Measurements from ENCODE around the gene EXD3.

EXD3 gene

DNA sequence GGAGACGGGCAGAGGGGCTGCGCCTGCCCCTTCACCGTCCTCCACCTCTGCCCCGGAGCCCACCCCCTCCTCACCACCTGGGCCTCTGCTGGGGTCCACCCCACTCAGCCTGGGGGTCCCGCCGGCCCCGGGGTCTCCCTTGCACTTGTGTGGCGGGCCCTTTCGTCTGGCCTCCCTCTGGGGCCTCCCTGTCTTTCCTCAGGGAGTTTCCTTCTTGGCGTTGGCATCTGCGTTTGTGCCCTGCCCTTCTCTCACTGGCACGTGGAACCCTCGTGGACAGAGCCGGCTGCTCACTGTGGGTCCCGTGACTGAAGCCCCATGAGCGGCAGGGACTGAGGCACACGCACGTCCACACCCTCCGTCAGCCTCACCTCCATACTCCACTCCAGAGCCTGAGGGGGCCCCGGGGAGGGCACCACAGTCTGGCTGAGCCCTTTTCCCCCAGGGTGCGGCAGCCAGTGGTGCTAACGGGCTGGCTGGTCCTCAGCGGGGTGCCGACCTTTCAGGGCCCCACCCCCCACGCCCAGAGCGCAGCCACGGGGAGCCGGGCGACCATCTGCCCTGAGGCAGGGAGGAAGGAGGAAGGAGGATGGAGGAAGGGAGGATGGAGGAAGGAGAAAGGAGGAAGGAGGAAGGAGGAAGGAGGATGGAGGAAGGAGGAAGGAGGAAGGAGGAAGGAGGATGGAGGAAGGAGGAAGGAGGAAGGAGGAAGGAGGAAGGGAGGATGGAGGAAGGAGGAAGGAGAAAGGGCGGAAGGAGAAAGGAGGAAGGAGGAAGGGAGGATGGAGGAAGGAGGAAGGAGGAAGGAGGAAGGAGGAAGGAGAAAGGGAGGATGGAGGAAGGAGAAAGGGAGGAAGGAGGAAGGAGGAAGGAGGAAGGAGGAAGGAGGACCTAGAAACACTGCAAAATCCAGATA is 67.9 kb downstream of the EXD3 start:
- TF ChIP-seq YY1 (IDR thresholded peaks at IDR 0.05; ENCODE audit: low read depth) (no peak), TCF12 (IDR thresholded peaks at IDR 0.05; ENCODE audit: low read depth) (no peak), CREB1 (IDR thresholded peaks at IDR 0.05; ENCODE audit: low read depth) (no peak), NFIC (IDR thresholded peaks at IDR 0.05) (no peak), CEBPB (IDR thresholded peaks at IDR 0.05) (no peak), EGR1 (IDR thresholded peaks at IDR 0.05) (no peak), TEAD4 (IDR thresholded peaks at IDR 0.05) (no peak), FOXM1 (IDR thresholded peaks at IDR 0.05; ENCODE audit: borderline replicate concordance, low read depth) (no peak), RAD21 (IDR thresholded peaks at IDR 0.05; ENCODE audit: low read depth) (no peak), EP300 (IDR thresholded peaks at IDR 0.05; ENCODE audit: borderline replicate concordance) (no peak), ZBTB7A (IDR thresholded peaks at IDR 0.05; ENCODE audit: low read depth) (no peak), TAF1 (IDR thresholded peaks at IDR 0.05; ENCODE audit: low read depth) (no peak)
- TF ChIP-seq, protein P1, sequence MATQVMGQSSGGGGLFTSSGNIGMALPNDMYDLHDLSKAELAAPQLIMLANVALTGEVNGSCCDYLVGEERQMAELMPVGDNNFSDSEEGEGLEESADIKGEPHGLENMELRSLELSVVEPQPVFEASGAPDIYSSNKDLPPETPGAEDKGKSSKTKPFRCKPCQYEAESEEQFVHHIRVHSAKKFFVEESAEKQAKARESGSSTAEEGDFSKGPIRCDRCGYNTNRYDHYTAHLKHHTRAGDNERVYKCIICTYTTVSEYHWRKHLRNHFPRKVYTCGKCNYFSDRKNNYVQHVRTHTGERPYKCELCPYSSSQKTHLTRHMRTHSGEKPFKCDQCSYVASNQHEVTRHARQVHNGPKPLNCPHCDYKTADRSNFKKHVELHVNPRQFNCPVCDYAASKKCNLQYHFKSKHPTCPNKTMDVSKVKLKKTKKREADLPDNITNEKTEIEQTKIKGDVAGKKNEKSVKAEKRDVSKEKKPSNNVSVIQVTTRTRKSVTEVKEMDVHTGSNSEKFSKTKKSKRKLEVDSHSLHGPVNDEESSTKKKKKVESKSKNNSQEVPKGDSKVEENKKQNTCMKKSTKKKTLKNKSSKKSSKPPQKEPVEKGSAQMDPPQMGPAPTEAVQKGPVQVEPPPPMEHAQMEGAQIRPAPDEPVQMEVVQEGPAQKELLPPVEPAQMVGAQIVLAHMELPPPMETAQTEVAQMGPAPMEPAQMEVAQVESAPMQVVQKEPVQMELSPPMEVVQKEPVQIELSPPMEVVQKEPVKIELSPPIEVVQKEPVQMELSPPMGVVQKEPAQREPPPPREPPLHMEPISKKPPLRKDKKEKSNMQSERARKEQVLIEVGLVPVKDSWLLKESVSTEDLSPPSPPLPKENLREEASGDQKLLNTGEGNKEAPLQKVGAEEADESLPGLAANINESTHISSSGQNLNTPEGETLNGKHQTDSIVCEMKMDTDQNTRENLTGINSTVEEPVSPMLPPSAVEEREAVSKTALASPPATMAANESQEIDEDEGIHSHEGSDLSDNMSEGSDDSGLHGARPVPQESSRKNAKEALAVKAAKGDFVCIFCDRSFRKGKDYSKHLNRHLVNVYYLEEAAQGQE (IDR thresholded peaks at IDR 0.05; ENCODE audit: low read depth): no peak
- TF ChIP-seq, protein P2, sequence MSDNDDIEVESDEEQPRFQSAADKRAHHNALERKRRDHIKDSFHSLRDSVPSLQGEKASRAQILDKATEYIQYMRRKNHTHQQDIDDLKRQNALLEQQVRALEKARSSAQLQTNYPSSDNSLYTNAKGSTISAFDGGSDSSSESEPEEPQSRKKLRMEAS (IDR thresholded peaks at IDR 0.05): no peak
- TF ChIP-seq, protein P3, sequence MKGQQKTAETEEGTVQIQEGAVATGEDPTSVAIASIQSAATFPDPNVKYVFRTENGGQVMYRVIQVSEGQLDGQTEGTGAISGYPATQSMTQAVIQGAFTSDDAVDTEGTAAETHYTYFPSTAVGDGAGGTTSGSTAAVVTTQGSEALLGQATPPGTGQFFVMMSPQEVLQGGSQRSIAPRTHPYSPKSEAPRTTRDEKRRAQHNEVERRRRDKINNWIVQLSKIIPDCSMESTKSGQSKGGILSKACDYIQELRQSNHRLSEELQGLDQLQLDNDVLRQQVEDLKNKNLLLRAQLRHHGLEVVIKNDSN (IDR thresholded peaks at IDR 0.05): no peak

DNA sequence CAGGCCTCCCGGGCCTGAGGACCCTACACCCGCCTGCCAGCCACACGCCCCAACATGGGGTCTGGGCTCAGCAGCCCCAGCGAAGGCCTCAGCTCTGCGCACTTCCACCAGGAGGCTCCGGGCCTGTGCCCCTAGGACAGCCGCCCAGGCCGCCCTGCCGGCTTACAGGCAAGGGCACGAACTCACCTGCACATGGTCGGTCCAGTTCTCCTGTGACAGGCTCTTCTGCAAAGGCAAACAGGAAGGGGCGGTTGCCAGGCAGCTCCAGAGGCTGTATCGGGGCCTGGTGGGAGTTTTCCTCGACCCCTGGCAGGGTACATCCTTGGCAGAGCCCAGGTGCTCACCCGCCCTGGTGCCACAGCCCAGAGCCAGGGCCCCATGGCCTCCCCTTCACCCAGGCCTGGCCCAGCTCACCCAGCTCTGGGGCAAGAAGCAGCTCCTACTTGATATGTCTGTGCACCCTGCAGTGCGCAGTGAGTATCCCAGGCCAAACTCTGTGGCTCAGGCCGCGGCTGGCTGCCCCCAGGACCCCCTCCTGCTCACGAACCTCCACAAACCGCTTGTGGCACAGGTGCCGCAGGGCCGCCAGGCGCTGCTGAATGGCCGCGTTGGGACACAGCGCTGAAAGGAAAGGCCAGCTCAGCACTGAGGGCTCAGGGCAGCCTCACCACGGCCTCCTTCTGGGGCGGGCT is 68.7 kb downstream of the EXD3 start:
- no peak for TF ChIP-seq EP300 (IDR thresholded peaks at IDR 0.05; ENCODE audit: borderline replicate concordance)
- TF ChIP-seq, protein P2 (IDR thresholded peaks at IDR 0.05): no peak
- TF ChIP-seq, protein P1 (IDR thresholded peaks at IDR 0.05; ENCODE audit: low read depth): no peak
- TF ChIP-seq EGR1 (IDR thresholded peaks at IDR 0.05): no peak
- no peak for TF ChIP-seq CREB1 (IDR thresholded peaks at IDR 0.05; ENCODE audit: low read depth)

DNA sequence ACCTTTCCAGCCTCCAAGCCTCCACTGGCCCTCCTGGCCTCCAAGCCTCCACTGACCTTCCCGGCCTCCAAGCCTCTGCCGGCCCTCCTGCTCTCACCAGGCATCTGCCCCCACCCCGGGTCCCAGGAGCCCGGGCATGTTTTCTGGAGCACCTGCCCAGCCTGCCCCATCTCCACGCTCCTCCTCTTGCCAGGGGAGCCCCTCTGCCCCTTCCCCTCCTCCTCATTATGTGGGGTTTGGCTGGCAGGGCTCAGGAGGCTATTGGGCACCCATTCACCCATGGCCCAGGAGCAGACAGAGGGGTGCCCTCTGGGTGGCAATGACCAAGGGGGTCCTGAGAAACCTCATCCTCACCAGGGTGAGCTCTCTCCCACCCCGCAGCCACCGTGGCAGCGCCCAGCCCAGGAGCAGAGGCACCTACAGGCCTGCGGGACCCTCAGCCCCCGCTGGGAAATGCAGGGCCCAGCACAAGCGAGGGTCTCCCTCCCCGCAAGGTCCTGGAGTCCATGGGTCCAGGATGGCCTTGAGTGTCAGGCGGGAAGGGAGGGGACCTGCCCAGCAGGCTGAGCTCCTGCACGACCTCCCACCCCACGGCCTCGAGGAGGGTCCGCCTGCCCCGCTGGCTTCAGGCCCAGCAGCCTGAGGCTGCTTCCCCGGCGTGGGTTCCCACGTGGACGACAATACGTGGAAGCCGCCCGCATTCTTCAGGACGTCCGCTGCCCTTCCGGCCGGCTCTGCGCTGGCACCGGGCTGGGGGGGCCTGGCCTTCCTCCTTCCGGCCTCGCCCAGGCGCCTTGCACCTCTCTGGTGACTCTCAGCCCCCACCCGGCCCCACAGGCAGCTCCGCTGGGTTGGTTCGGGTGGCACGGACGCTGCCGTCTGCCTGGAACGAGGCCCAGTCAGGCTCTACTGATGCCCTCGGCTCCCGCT is 69.5 kb downstream of the EXD3 start:
- TF ChIP-seq, protein P2 (IDR thresholded peaks at IDR 0.05): no peak
- TF ChIP-seq TAF1 (IDR thresholded peaks at IDR 0.05; ENCODE audit: low read depth): no peak
- TF ChIP-seq, protein P3 (IDR thresholded peaks at IDR 0.05): no peak
- TF ChIP-seq CREB1 (IDR thresholded peaks at IDR 0.05; ENCODE audit: low read depth): no peak
- no peak for TF ChIP-seq TCF12 (IDR thresholded peaks at IDR 0.05; ENCODE audit: low read depth)
- no peak for TF ChIP-seq RAD21 (IDR thresholded peaks at IDR 0.05; ENCODE audit: low read depth)
- no peak for TF ChIP-seq FOXM1 (IDR thresholded peaks at IDR 0.05; ENCODE audit: borderline replicate concordance, low read depth)

DNA sequence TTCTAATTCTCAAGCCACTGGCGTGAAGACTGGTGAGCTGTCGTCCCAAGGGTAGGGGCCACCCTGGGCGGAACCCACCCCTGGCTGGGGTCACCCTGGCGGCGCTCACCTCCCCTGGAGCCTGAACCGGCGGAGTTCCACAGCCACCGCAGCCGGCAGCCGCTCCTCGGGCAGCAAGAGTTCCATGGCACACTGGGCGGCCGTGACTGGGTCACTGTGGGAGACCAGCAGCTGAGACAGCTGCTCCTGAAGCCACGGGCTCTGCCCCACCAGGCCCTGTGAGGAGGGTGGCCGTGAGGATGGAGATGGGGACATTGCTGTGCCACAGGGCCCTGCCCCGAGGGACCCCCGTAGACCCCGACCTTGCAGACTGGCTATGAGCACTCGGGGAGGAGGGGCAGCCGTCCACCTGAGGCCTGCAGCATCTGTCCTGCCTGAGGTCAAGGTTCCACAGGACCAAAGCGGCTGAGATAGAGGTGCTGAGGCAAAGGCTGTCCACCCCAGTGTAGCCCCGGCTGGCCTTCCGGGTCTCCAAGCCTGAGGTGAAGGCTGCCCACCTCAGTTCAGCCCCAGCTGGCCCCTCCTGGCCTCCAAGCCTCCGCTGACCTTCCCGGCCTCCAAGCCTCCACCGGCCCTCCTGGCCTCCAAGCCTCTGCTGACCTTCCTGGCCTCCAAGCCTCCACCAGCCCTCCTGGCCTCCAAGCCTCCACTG is 70.3 kb downstream of the EXD3 start:
- no peak for TF ChIP-seq EP300 (IDR thresholded peaks at IDR 0.05; ENCODE audit: borderline replicate concordance)
- no peak for TF ChIP-seq TCF12 (IDR thresholded peaks at IDR 0.05; ENCODE audit: low read depth)

Measured in Ishikawa (cell line).